HG03159 (cell line): ENCODE results near the gene SPNS1.
"Not testable (repeated sequence)": the region's sequence is repeated elsewhere in the genome, so short reads cannot be mapped to it uniquely, and the experiment has no call there.

Experiments used
- ATAC-seq: cut with Tn5 transposase; IDR thresholded peaks from one replicate; pipeline ENCODE4 v1.9.1; 2021; ENCODE audit warnings: mild to moderate bottlenecking, moderate library complexity; ENCODE audit not compliant: unreplicated experiment

Gene SPNS1

GRCh38 chr16:28951410-28951943 lies 23.1 kb upstream of the SPNS1 start:
- no peak for ATAC-seq

DNA sequence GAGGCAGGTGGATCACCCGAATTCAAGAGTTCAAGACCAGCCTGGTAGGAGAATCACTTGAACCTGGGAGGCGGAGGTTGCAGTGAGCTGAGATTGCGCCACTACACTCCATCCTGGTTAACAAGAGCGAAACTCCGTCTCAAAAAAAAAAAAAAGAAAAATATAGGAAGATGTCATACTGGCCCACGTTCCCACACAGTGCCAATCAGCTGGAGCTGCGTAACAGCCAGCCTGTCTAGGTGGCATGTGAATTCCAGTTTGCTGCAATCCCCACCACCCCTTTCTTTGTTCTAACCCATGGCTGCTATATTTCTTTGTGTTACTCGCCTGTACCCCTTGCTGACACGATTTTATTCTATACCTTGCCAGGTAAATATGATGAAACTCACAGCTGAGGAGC lies 16.4 kb upstream of the SPNS1 start:
- ATAC-seq = no peak

GRCh38 chr16:28958836-28959235 lies 15.7 kb upstream of the SPNS1 start:
- no peak for ATAC-seq

GRCh38 chr16:28964072-28964471 lies 10.5 kb upstream of the SPNS1 start:
- ATAC-seq = no peak

GRCh38 chr16:28964496-28964895 lies 10.1 kb upstream of the SPNS1 start:
- no peak for ATAC-seq

- ATAC-seq = no peak
These were observed 7.4 kb upstream of the SPNS1 start for GRCh38 chr16:28967156-28967555.

- not testable (repeated sequence) for ATAC-seq
These were observed 4.9 kb upstream of the SPNS1 start for GRCh38 chr16:28969696-28970095.

DNA sequence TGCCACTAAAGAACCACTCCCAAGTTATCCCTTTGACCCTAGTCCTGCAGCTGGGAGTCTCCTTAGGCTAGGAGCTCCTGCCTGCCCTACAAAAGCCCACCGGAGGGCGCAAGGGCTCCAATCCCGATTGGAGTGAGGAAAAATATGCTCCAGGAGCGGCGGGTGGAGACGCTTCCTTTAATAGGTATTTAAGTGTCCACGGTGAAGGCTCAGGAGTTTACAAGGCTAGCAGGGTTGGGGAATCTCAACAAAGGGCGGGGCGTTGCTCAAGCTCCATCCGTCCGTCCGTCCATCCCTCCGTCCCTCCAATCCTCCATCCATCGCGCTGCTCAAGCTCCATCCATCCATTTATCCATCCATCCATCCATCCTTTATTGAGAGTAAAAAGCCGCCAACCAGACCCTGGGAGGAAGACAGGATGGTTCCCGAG lies 556 bp upstream of the SPNS1 start:
- peak; percentile 17 for ATAC-seq

GRCh38 chr16:28975158-28975599 lies 601 bp downstream of the SPNS1 start:
- peak; percentile 16 for ATAC-seq

GRCh38 chr16:28977703-28978662 lies 3.4 kb downstream of the SPNS1 start:
- ATAC-seq = no peak

DNA sequence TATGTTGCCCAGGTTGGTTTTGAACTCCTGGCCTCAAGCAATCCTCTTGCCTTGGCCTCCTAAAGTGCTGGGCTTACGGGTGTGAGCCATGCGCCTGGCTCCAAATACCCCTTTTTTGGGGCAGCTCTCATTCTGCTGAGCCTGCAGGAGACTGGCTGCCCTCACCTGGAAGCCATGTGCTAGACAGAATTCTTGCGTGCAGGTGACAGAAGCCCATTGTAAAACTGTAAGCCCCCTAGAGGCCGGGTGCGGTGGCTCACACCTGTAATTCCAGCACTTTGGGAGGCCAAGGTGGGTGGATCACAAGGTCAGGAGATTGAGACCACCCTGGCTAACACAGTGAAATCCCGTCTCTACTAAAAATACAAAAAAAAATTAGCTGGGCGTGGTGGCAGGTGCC lies 5.8 kb downstream of the SPNS1 start:
- not testable (repeated sequence) for ATAC-seq

GRCh38 chr16:28980929-28981328 lies 6.4 kb downstream of the SPNS1 start:
- ATAC-seq = no peak

DNA sequence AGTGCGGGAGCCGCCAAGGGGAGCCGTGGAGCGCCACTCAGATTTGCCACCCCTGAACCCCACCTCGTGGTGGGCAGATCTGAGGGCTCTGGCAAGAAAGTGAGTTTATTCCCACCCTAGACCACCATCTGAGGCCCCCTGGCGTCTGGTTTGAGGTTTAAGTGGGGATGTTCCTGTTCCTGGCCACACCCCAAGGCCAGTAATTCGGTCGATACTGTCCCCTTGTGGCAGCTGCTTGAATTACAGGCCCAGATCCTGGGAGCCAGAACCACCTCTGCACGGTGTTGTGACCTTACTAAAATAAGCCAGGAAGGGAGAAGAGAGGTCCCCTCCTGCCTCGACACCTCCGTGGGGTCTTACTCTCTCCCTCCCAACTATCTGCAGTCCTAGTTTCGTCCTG lies 6.9 kb downstream of the SPNS1 start:
- no peak for ATAC-seq

DNA sequence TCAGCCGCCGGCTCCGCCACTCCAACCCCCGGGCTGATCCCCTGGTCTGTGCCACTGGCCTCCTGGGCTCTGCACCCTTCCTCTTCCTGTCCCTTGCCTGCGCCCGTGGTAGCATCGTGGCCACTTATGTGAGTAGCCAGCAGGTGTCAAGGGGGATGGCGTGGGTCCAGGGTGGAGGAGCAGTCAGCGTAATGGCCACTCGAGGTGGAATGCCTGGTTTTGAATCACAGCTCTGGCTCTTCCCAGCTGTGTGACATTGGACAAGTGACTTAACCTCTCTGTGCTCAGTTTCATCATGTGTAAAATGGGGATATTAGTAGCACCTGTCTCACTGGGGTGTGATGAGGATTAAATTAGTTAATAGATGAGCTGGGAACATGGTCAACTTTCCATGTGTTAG lies 7.8 kb downstream of the SPNS1 start:
- no peak for ATAC-seq

DNA sequence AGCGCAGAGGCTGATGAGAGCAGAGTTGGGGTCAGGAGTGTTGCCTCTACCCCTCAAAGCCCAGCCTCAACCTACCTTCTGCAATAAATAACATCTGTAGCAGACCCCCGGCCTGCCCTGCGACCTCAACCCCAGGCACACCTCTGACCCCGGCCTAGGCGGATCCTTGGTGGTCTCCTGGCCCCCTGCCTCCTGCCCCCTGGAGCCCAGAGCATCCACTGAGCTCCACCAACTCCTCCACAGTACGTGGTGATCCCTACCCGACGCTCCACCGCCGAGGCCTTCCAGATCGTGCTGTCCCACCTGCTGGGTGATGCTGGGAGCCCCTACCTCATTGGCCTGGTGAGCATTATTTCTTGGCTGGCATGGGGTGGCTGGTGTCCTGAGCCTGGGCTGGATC lies 8.4 kb downstream of the SPNS1 start:
- ATAC-seq = no peak

DNA sequence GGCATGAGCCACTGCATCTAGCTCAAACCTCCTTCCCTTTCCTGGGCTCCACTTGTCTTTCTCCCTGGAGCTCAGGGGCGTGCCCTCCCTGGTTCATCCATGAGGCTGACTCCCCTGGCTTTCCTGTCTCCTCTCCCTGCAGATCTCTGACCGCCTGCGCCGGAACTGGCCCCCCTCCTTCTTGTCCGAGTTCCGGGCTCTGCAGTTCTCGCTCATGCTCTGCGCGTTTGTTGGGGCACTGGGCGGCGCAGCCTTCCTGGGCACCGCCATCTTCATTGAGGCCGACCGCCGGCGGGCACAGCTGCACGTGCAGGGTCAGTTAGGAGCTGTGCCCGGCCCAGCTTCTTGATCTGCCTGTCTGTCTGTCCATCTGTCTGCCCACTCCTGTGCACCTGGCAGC lies 9.1 kb downstream of the SPNS1 start:
- ATAC-seq = no peak

GRCh38 chr16:28984091-28984490 lies 9.5 kb downstream of the SPNS1 start:
- ATAC-seq = no peak

DNA sequence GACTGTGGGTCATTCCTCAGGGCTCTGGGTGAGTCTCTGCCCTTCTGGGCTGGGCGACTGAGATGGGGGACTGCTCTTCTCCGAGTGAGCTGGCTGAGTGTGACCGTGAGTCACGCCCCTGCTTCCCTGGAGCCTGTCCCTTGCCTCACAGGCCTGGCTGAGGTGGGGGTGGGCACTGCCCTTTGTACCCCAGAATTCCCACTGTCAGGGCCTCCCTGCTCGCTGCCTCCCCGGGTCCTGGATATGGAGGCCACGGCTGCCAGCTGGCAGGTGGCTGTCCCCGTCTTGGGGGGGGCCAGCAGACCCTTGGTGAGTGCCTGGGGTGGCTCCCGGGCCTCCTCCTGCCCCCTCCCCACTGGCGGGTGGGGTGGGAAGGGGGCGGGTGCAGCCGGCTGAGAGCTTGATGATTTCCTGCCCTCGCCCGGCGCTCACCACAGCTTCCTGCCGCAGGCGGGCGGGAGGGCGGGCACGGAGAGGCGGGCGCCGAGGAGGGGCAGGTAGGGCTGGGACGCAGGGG lies 10.1 kb downstream of the SPNS1 start, which contains the start of gene LAT:
Gene LAT, plus strand, starts transcription at position 434 of the 517 bp plus-strand sequence. CDS start 366 bp downstream, outside the sequence.
- no peak for ATAC-seq

DNA sequence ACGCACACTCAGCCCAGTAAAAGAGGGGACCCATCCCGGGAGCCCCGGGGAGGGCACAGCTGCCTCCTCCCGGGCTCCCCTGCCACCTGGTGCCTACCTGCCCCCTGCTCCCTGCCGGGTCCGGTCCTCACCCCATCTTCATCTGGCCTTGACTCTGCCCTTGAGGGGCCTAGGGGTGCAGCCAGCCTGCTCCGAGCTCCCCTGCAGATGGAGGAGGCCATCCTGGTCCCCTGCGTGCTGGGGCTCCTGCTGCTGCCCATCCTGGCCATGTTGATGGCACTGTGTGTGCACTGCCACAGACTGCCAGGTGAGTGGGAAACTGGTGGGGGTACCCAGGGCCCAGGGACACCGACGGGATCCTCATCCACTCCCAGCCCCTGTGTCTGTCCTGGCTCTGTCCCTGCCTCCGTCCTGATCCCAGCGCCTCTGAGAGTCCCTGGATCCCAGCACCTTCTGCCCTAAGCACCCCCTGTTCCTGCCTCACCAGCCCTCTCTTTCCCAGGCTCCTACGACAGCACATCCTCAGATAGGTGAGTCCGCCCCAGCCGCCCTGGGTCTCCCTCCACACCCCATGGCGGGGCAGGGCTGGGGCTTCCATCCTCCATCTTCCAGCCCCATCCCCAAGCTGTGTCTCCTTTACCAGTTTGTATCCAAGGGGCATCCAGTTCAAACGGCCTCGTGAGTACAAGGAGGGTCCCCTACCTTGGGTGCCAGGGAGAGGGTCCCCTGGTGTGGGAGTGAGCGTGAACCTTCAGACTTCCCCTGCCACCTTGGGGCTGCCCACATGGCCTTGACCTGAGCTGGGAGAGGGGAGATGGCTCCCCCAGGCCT lies 10.8 kb downstream of the SPNS1 start:
- no peak for ATAC-seq

DNA sequence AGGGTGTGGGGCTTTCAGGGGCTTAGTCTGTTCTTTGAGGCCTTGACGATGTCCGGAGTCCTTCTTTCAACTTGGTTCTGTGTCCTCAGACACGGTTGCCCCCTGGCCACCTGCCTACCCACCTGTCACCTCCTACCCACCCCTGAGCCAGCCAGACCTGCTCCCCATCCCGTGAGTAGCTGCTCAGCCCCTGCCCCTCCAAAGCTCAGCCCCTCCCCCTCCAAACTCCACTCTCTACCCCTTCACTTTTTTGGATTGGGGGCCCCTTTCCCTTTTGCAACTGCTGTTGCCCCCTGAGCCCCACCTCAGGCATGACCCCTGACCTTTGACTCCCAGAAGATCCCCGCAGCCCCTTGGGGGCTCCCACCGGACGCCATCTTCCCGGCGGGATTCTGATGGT lies 11.5 kb downstream of the SPNS1 start:
- no peak for ATAC-seq

DNA sequence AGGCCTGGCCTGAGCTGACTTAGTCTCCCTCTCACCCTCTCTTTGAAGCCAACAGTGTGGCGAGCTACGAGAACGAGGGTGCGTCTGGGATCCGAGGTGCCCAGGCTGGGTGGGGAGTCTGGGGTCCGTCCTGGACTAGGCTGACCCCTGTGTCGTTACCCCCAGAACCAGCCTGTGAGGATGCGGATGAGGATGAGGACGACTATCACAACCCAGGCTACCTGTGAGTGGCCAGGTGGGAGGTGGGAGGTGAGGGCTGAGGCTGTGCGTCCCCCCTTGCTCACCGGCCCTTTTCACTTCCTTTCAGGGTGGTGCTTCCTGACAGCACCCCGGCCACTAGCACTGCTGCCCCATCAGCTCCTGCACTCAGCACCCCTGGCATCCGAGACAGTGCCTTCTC lies 11.9 kb downstream of the SPNS1 start:
- no peak for ATAC-seq
